K562 (cell line): ENCODE measurements around the gene SIRT2. TPM values are rescaled to one million over a fixed set of nuclear protein-coding genes. Genes with fewer than 3 reads are reported as not detected.
A peak's percentile ranks its signal among the peaks of the same experiment; 100 is the strongest.

Source experiments
- ARID4B ChIP-seq: sonication (generic); formaldehyde crosslinking; IDR thresholded peaks from 2 replicates; pipeline ENCODE4 v1.8.0; 2022; ENCODE audit warnings: mild to moderate bottlenecking, missing genetic modification reagents
- BRF1 ChIP-seq: IDR thresholded peaks from 3 replicates; pipeline ENCODE4 v1.6.1; 2011; ENCODE audit warnings: borderline replicate concordance, mild to moderate bottlenecking; ENCODE audit not compliant: insufficient read length; ENCODE audit errors: extremely low read depth
- GABPB1 ChIP-seq: sonication (generic); formaldehyde crosslinking; IDR thresholded peaks from 2 replicates; pipeline ENCODE4 v1.8.0; 2022; ENCODE audit warnings: mild to moderate bottlenecking, missing genetic modification reagents
- IRF9 ChIP-seq: fragments of 450-650 bp; IDR thresholded peaks from 2 replicates; pipeline ENCODE4 v1.6.1; 2016; ENCODE audit warnings: missing biosample characterization, missing genetic modification characterization
- MBD1 ChIP-seq: fragments of 250-450 bp; sonication (Bioruptor Pico); IDR thresholded peaks from 2 replicates; pipeline ENCODE4 v1.8.0; 2022; ENCODE audit warnings: inconsistent platforms
- PCBP2 ChIP-seq: fragments of 200-400 bp; formaldehyde crosslinking; IDR thresholded peaks from 2 replicates; pipeline ENCODE4 v1.6.1; 2018; ENCODE audit warnings: low read length, low read depth, mild to moderate bottlenecking, moderate library complexity; ENCODE audit not compliant: poor library complexity, severe bottlenecking
- RHOXF2B ChIP-seq: fragments of 250-450 bp; sonication (Bioruptor Pico); conservative IDR thresholded peaks from 2 replicates; pipeline ENCODE4 v1.5.1; 2021
- SNAPC5 ChIP-seq: fragments of 250-450 bp; sonication (Bioruptor Pico); IDR thresholded peaks from 2 replicates; pipeline ENCODE4 v1.8.0; 2021; ENCODE audit warnings: moderate library complexity, mild to moderate bottlenecking, inconsistent platforms
- SOX6 ChIP-seq: fragments of 450-650 bp; IDR thresholded peaks from 2 replicates; pipeline ENCODE4 v1.6.1; 2014; ENCODE audit warnings: mild to moderate bottlenecking
- YBX1 ChIP-seq: fragments of 450-650 bp; IDR thresholded peaks from 2 replicates; pipeline ENCODE4 v1.7.1; 2016; ENCODE audit warnings: mild to moderate bottlenecking
- YY1 ChIP-seq, 3 experiments: IDR thresholded peaks; 2 replicates each; pipeline ENCODE4 v1.6.1; 2011; ENCODE audit warnings: low read length in 2 of 3, mild to moderate bottlenecking in 2 of 3, moderate library complexity in 2 of 3, borderline replicate concordance in 1 of 3, control low read depth in 1 of 3, low read depth in 1 of 3; ENCODE audit not compliant: insufficient read depth in 3 of 3, insufficient replicate concordance in 2 of 3, control insufficient read depth in 1 of 3, insufficient read length in 1 of 3; ENCODE audit errors: extremely low read depth in 1 of 3
- ZBTB26 ChIP-seq: fragments of 450-650 bp; formaldehyde crosslinking; IDR thresholded peaks from 2 replicates; pipeline ENCODE4 v1.4.0; 2022; ENCODE audit warnings: missing genetic modification characterization
- ZNF274 ChIP-seq: IDR thresholded peaks from 2 replicates; pipeline ENCODE4 v1.6.1; 2011; ENCODE audit warnings: low read depth, mild to moderate bottlenecking, low read length, moderate library complexity, borderline replicate concordance
- ZNF311 ChIP-seq: fragments of 250-450 bp; sonication (Bioruptor Pico); IDR thresholded peaks from 2 replicates; pipeline ENCODE4 v1.4.0; 2020; ENCODE audit warnings: mild to moderate bottlenecking, moderate library complexity
- ZNF449 ChIP-seq: fragments of 250-450 bp; sonication (Bioruptor Pico); IDR thresholded peaks from 2 replicates; pipeline ENCODE4 v1.8.0; 2022; ENCODE audit warnings: moderate library complexity, mild to moderate bottlenecking, inconsistent platforms
- ZNF589 ChIP-seq: fragments of 200-800 bp; sonication (Bioruptor generic); IDR thresholded peaks from 2 replicates; pipeline ENCODE4 v1.6.1; 2016; ENCODE audit warnings: low read depth, missing genetic modification characterization, missing compliant biosample characterization
- polyA plus RNA-seq, 8 experiments: library from polyadenylated mRNA; depleted of rRNA in 4 of 8; stranded (reverse) in 5 of 8; unstranded in 3 of 8; fragments of >200 nt; fragmentation: Nextera tagmentation in 2 of 8; fragmentation: Illumina TruSeq in 1 of 8; extraction: Ambion mirVana in 2 of 8; extraction: Trizol in 1 of 8; gene quantifications; 2 replicates each; pipeline versions ENCODE4 v1.2.1 to v1.2.3, GENCODE V29; 2011 to 2014; ENCODE audit warnings: inconsistent platforms in 1 of 8, missing spikeins in 1 of 8
- total RNA-seq, 7 experiments: library from RNA; depleted of rRNA in 6 of 7; stranded (reverse); fragments of >200 nt in 6 of 7; fragmentation: Illumina TruSeq in 2 of 7; extraction: Trizol in 2 of 7; gene quantifications; 2 replicates each; pipeline versions ENCODE4 v1.2.1 to v1.2.3, GENCODE V29; 2011 to 2021; ENCODE audit warnings: low replicate concordance in 1 of 7

Gene SIRT2
- total and polyA plus RNA-seq, 9 of the 15 experiments (the other 6 are each of a cell fraction or from before 2014, with no cell fraction given), result 2.3 to 35.2 (median 22.9) TPM

GRCh38 chr19:38850436-38850975 lies 48.9 kb downstream of the SIRT2 start (continued):
- no peak for TF ChIP-seq SOX6
- no peak for TF ChIP-seq ARID4B (CRISPR knock-in tag)
- peak; percentile 82 for TF ChIP-seq GABPB1 (CRISPR knock-in tag)
- TF ChIP-seq ZNF589 (CRISPR knock-in tag), result no peak
- no peak for TF ChIP-seq ZNF274
- TF ChIP-seq IRF9, result no peak
- no peak for TF ChIP-seq BRF1
- no peak for TF ChIP-seq MBD1 (CRISPR knock-in tag)
- TF ChIP-seq ZNF311 (CRISPR knock-in tag), result no peak
- TF ChIP-seq RHOXF2B (CRISPR knock-in tag), result no peak
- peak in 1 of 3 experiments; percentile 43 for TF ChIP-seq YY1 (IDR thresholded peaks at IDR 0.05; ENCODE audit: borderline replicate concordance in 1 of 3, control insufficient read depth in 1 of 3, extremely low read depth in 1 of 3, insufficient read depth in 3 of 3, insufficient read length in 1 of 3, insufficient replicate concordance in 2 of 3, low read depth in 1 of 3, low read length in 2 of 3)
- TF ChIP-seq YBX1, result no peak
- TF ChIP-seq ZBTB26 (CRISPR knock-in tag), result no peak
- no peak for TF ChIP-seq SNAPC5 (CRISPR knock-in tag)
- TF ChIP-seq ZNF449 (CRISPR knock-in tag), result no peak
- no peak for TF ChIP-seq PCBP2
